ENCODE data around the gene B4GALT5.

DNA sequence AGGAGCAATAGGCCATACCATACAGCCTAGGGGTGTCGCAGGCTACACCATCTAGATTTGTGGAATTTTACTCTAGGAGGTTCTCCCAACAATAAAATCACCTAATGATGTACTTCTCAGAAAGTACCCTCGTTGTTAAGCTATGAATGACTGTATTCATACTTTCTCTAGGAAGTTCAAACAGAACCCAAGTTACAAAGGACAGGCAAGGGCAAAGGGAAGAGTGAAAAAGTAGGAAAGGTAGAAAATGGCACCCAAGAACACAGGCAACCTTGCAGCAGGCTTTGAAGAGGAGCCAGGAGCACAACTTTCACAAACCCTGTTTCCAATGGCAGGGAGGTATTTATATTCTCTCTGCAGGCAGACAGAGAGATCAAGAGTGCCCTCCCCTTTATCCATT is 67.2 kb downstream of the B4GALT5 start:
- TF ChIP-seq, protein P1, sequence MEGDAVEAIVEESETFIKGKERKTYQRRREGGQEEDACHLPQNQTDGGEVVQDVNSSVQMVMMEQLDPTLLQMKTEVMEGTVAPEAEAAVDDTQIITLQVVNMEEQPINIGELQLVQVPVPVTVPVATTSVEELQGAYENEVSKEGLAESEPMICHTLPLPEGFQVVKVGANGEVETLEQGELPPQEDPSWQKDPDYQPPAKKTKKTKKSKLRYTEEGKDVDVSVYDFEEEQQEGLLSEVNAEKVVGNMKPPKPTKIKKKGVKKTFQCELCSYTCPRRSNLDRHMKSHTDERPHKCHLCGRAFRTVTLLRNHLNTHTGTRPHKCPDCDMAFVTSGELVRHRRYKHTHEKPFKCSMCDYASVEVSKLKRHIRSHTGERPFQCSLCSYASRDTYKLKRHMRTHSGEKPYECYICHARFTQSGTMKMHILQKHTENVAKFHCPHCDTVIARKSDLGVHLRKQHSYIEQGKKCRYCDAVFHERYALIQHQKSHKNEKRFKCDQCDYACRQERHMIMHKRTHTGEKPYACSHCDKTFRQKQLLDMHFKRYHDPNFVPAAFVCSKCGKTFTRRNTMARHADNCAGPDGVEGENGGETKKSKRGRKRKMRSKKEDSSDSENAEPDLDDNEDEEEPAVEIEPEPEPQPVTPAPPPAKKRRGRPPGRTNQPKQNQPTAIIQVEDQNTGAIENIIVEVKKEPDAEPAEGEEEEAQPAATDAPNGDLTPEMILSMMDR (conservative IDR thresholded peaks at IDR 0.05; ENCODE audit: low read length): no peak
- TF ChIP-seq EZH2phosphoT487 (IDR thresholded peaks at IDR 0.05; ENCODE audit: borderline replicate concordance, low read depth, low read length): no peak
